WTC11 (cell line): ENCODE results near the gene AADACL4.

Experiments used
- CTCF ChIP-seq: fragments of 200-600 bp; IDR thresholded peaks from 2 replicates; pipeline ENCODE4 v1.8.0; 2022; ENCODE audit warnings: antibody characterized with exemption
- E2F4 ChIP-seq: sonication (generic); formaldehyde crosslinking; IDR thresholded peaks from 2 replicates; pipeline ENCODE4 v1.8.1; 2022; ENCODE audit warnings: low read depth, mild to moderate bottlenecking, moderate library complexity, missing genetic modification reagents, borderline replicate concordance
- ELF4 ChIP-seq: sonication (generic); formaldehyde crosslinking; IDR thresholded peaks from 2 replicates; pipeline ENCODE4 v1.8.1; 2022; ENCODE audit warnings: low read depth, mild to moderate bottlenecking, moderate library complexity, missing genetic modification reagents
- HMGXB4 ChIP-seq: sonication (generic); formaldehyde crosslinking; IDR thresholded peaks from 2 replicates; pipeline ENCODE4 v1.8.1; 2023; ENCODE audit warnings: mild to moderate bottlenecking, moderate library complexity, missing genetic modification reagents
- JUN ChIP-seq: sonication (generic); formaldehyde crosslinking; IDR thresholded peaks from 2 replicates; pipeline ENCODE4 v1.8.0; 2023; ENCODE audit warnings: mild to moderate bottlenecking, missing genetic modification reagents
- NFYB ChIP-seq: sonication (generic); formaldehyde crosslinking; conservative IDR thresholded peaks from 2 replicates; pipeline ENCODE4 v1.8.0; 2022; ENCODE audit warnings: low read depth, missing genetic modification reagents
- NR2C2 ChIP-seq: sonication (generic); formaldehyde crosslinking; IDR thresholded peaks from 2 replicates; pipeline ENCODE4 v1.8.0; 2022; ENCODE audit warnings: mild to moderate bottlenecking, missing genetic modification reagents
- NR3C1 ChIP-seq: sonication (generic); formaldehyde crosslinking; conservative IDR thresholded peaks from 2 replicates; pipeline ENCODE4 v1.8.1; 2023; ENCODE audit warnings: low read depth, mild to moderate bottlenecking, missing genetic modification reagents
- TF ChIP-seq, protein P1 (sequence below): fragments of 250-450 bp; sonication (Bioruptor Pico); IDR thresholded peaks from 2 replicates; pipeline ENCODE4 v2.1.2; 2022; ENCODE audit warnings: mild to moderate bottlenecking, moderate library complexity

- TF ChIP-seq CTCF (no peak), E2F4 (CRISPR knock-in tag) (no peak), ELF4 (CRISPR knock-in tag) (no peak), NR3C1 (CRISPR knock-in tag) (no peak), JUN (no peak), NR2C2 (no peak), HMGXB4 (no peak), NFYB (no peak)
- TF ChIP-seq, protein P1, sequence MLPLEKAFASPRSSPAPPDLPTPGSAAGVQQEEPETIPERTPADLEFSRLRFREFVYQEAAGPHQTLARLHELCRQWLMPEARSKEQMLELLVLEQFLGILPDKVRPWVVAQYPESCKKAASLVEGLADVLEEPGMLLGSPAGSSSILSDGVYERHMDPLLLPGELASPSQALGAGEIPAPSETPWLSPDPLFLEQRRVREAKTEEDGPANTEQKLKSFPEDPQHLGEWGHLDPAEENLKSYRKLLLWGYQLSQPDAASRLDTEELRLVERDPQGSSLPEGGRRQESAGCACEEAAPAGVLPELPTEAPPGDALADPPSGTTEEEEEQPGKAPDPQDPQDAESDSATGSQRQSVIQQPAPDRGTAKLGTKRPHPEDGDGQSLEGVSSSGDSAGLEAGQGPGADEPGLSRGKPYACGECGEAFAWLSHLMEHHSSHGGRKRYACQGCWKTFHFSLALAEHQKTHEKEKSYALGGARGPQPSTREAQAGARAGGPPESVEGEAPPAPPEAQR (CRISPR knock-in tag): no peak
Observed at GRCh38 chr1:12616709-12617373, 27.0 kb upstream of the AADACL4 start.
